Calu3 (cell line): ENCODE results near the gene MAN1B1. TPM values are rescaled to one million over a fixed set of nuclear protein-coding genes. Genes with fewer than 3 reads are reported as not detected.

Experiments used
- BruUV-seq: library from RNA; stranded (reverse); fragments of 400-500 nt; replicated peaks from 2 replicates; lab custom pipeline; 2021; lab: Mats Ljungman, UMichigan
- CTCF ChIA-PET: fragments of 300-600 bp; sonication (Branson Sonifier 250); formaldehyde crosslinking; loops from one replicate; lab custom pipeline; 2022; ENCODE audit warnings: antibody characterized with exemption; lab: Charles Lee
- DNase-seq: peaks from one replicate; pipeline ENCODE4 v3.0.0; 2022
- H3K27ac Mint-ChIP-seq: one replicate; pipeline ENCODE4 v1.8.0; 2022; ENCODE audit warnings: mixed read lengths; ENCODE audit not compliant: unreplicated experiment
- H3K27me3 Mint-ChIP-seq: one replicate; pipeline ENCODE4 v1.8.0; 2022; ENCODE audit warnings: mixed read lengths; ENCODE audit not compliant: unreplicated experiment
- H3K36me3 Mint-ChIP-seq: one replicate; pipeline ENCODE4 v1.8.0; 2022; ENCODE audit warnings: mild to moderate bottlenecking, moderate library complexity, mixed read lengths; ENCODE audit not compliant: insufficient read depth, unreplicated experiment
- H3K4me1 Mint-ChIP-seq: one replicate; pipeline ENCODE4 v1.8.0; 2022; ENCODE audit warnings: mild to moderate bottlenecking, low read depth, mixed read lengths; ENCODE audit not compliant: unreplicated experiment
- H3K4me3 Mint-ChIP-seq: one replicate; pipeline ENCODE4 v1.8.0; 2022; ENCODE audit warnings: mild to moderate bottlenecking, low read depth, moderate library complexity, mixed read lengths; ENCODE audit not compliant: unreplicated experiment
- H3K9me3 Mint-ChIP-seq: one replicate; pipeline ENCODE4 v1.8.0; 2022; ENCODE audit warnings: low read depth, mixed read lengths; ENCODE audit not compliant: unreplicated experiment
- CTCF ChIP-seq: fragments of 200-600 bp; IDR thresholded peaks from one replicate; pipeline ENCODE4 v1.8.0; 2022; ENCODE audit warnings: antibody characterized with exemption; ENCODE audit not compliant: unreplicated experiment
- intact Hi-C: fragments of 100-400 bp; cut with micrococcal nuclease; formaldehyde crosslinking; loops from one replicate; pipeline ENCODE4 v1.10.0; 2022; ENCODE audit not compliant: unreplicated experiment
- total RNA-seq: library from RNA; stranded (reverse); gene quantifications from 2 replicates; pipeline ENCODE4 v1.2.3, GENCODE V29; 2022

The MAN1B1 gene
- total RNA-seq, 1 experiment from 2014 or later: 61.4 TPM

- intact Hi-C loops: no loop called here
- TF ChIP-seq CTCF: no peak
- Mint-ChIP-seq H3K36me3 (peaks cover 25% of the 10 kb centered on the region), H3K27ac (no peak overlapping the region), H3K27me3 (no peaks in the 10 kb centered on the region), H3K9me3 (no peaks in the 10 kb centered on the region), H3K4me3 (peak overlapping the region; percentile 70), H3K4me1 (peaks cover 16% of the 10 kb centered on the region)
- DNase-seq: no peak
- BruUV-seq: no TSS peak
- CTCF ChIA-PET: interaction anchor here (0.6 to 3.0 kb wide), 4 partner anchors 17 to 81 kb away, joined by 3 to 10 read pairs (median 6); partner anchors contain the start of genes MAN1B1 and NPDC1
Measured at GRCh38 chr9:137069508-137070091, 17.2 kb upstream of the MAN1B1 start.

- intact Hi-C loops: no loop called here
- Mint-ChIP-seq H3K4me1 (peaks cover 16% of the 10 kb centered on the region), H3K36me3 (peaks cover 25% of the 10 kb centered on the region), H3K27ac (peak within 1 kb of the TSS; percentile 44), H3K9me3 (no peaks in the 10 kb centered on the region), H3K4me3 (peak within 1 kb of the TSS; percentile 70), H3K27me3 (no peaks in the 10 kb centered on the region)
- BruUV-seq: no TSS peak
- peak; percentile 83 for DNase-seq
- no peak for TF ChIP-seq CTCF
- CTCF ChIA-PET: interaction anchor here (0.6 to 3.0 kb wide), 4 partner anchors 16 to 81 kb away, joined by 3 to 10 read pairs (median 6); partner anchors contain the start of genes MAN1B1 and NPDC1
Measured at GRCh38 chr9:137070201-137070905, 16.4 kb upstream of the MAN1B1 start, which contains the start of gene SAPCD2. Gene SAPCD2, minus strand, starts transcription at chr9:137070557. Its CDS starts 97 bp downstream, at chr9:137070460.

DNA sequence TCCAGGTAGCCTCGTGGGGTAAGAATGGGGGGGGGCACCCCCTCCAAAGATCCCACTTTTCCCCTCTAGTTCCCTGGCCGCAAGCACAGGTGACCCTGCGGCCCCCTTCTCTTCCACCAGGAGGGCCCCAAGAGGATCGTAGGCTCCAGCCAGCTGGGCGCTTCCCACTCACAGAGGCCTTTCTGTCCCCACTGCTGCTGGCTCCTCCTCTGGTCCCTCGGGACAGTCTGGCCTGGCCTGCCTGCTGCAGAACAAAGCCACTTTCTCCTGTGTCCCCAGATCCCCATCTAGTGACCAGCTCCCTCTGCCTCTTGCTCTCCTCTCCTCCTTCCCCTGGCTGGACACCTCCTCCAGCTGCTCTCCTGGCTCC lies 15.9 kb upstream of the MAN1B1 start:
- intact Hi-C loops: no loop called here
- no peaks in the 10 kb centered on the region for H3K9me3 Mint-ChIP-seq
- no peak for DNase-seq
- peaks cover 16% of the 10 kb centered on the region for H3K4me1 Mint-ChIP-seq
- BruUV-seq: no TSS peak
- CTCF ChIA-PET: interaction anchor here (2.0 kb wide), 1 partner anchor 16 kb away, joined by 10 read pairs; the partner anchor contains the start of gene MAN1B1
- no peaks in the 10 kb centered on the region for H3K27me3 Mint-ChIP-seq
- no peak for TF ChIP-seq CTCF
- H3K36me3 Mint-ChIP-seq: peaks cover 25% of the 10 kb centered on the region
- H3K27ac Mint-ChIP-seq: peak overlapping the region; percentile 44
- peak overlapping the region; percentile 70 for H3K4me3 Mint-ChIP-seq

GRCh38 chr9:137071282-137071681 lies 15.5 kb upstream of the MAN1B1 start:
- Mint-ChIP-seq H3K27ac (peak overlapping the region; percentile 44), H3K9me3 (no peaks in the 10 kb centered on the region), H3K36me3 (peaks cover 25% of the 10 kb centered on the region), H3K4me3 (peak overlapping the region; percentile 70), H3K4me1 (peaks cover 16% of the 10 kb centered on the region), H3K27me3 (no peaks in the 10 kb centered on the region)
- CTCF ChIA-PET: interaction anchor here (2.0 kb wide), 1 partner anchor 15 kb away, joined by 10 read pairs; the partner anchor contains the start of gene MAN1B1
- no peak for TF ChIP-seq CTCF
- BruUV-seq: no TSS peak
- intact Hi-C loops: no loop called here
- no peak for DNase-seq
